HepG2 (cell line): ENCODE results near the gene KRTAP10-9. TPM values are rescaled to one million over a fixed set of nuclear protein-coding genes. Genes with fewer than 3 reads are reported as not detected.

Source experiments
- ATF7 ChIP-seq, 2 experiments: fragments of 450-650 bp in 1 of 2; sonication (generic) in 1 of 2; formaldehyde crosslinking in 1 of 2; IDR thresholded peaks; 2 replicates each; pipeline versions ENCODE4 v1.4.0 to v1.6.1; 2016 to 2020; ENCODE audit warnings: antibody characterized with exemption in 1 of 2, mild to moderate bottlenecking in 1 of 2, missing genetic modification reagents in 1 of 2
- KLF9 ChIP-seq: IDR thresholded peaks from 2 replicates; pipeline ENCODE4 v1.6.1; 2016; ENCODE audit warnings: low read depth
- MTF1 ChIP-seq: sonication (generic); formaldehyde crosslinking; IDR thresholded peaks from 2 replicates; pipeline ENCODE4 v1.5.0; 2020; ENCODE audit warnings: missing genetic modification reagents
- MYC ChIP-seq: sonication (generic); formaldehyde crosslinking; IDR thresholded peaks from 2 replicates; pipeline ENCODE4 v1.9.0; 2021; ENCODE audit warnings: missing genetic modification reagents, borderline replicate concordance
- POGZ ChIP-seq: sonication (generic); formaldehyde crosslinking; IDR thresholded peaks from 2 replicates; pipeline ENCODE4 v1.4.0; 2020; ENCODE audit warnings: mild to moderate bottlenecking, missing genetic modification reagents
- POLR2AphosphoS2 ChIP-seq: IDR thresholded peaks from 2 replicates; pipeline ENCODE4 v1.6.1; 2011; ENCODE audit warnings: low read depth, low read length, improper control_type of control experiment
- SP4 ChIP-seq: sonication (generic); formaldehyde crosslinking; IDR thresholded peaks from 2 replicates; pipeline ENCODE4 v1.8.1; 2023; ENCODE audit warnings: mild to moderate bottlenecking, missing genetic modification reagents
- SP5 ChIP-seq: IDR thresholded peaks from 2 replicates; pipeline ENCODE4 v1.6.1; 2016; ENCODE audit warnings: low read depth, borderline replicate concordance
- SRSF1 ChIP-seq: fragments of 200-400 bp; formaldehyde crosslinking; optimal IDR thresholded peaks from 2 replicates; pipeline ENCODE3; 2017; ENCODE audit warnings: mild to moderate bottlenecking, low read depth, low read length, moderate library complexity
- TARDBP ChIP-seq: sonication (generic); formaldehyde crosslinking; IDR thresholded peaks from 2 replicates; pipeline ENCODE4 v1.8.0; 2022; ENCODE audit warnings: mild to moderate bottlenecking, missing genetic modification reagents
- TGIF2 ChIP-seq: IDR thresholded peaks from 2 replicates; pipeline ENCODE4 v1.6.1; 2016; ENCODE audit warnings: control low read depth, missing compliant biosample characterization
- ZFP90 ChIP-seq: sonication (generic); formaldehyde crosslinking; IDR thresholded peaks from 2 replicates; pipeline ENCODE4 v1.8.0; 2022; ENCODE audit warnings: missing genetic modification reagents, mild to moderate bottlenecking, inconsistent platforms, borderline replicate concordance
- ZNF20 ChIP-seq: sonication (generic); formaldehyde crosslinking; IDR thresholded peaks from 2 replicates; pipeline ENCODE4 v1.4.0; 2020; ENCODE audit warnings: mild to moderate bottlenecking, moderate library complexity, missing genetic modification reagents
- ZNF256 ChIP-seq: sonication (generic); formaldehyde crosslinking; conservative IDR thresholded peaks from 2 replicates; pipeline ENCODE4 v1.4.0; 2020; ENCODE audit warnings: missing genetic modification reagents
- ZNF674 ChIP-seq: sonication (generic); formaldehyde crosslinking; IDR thresholded peaks from 2 replicates; pipeline ENCODE4 v1.5.0; 2020; ENCODE audit warnings: low read depth, mild to moderate bottlenecking, missing genetic modification reagents
- ZNF878 ChIP-seq: sonication (generic); formaldehyde crosslinking; IDR thresholded peaks from 2 replicates; pipeline ENCODE4 v1.8.1; 2023; ENCODE audit warnings: mild to moderate bottlenecking, missing genetic modification reagents, moderate library complexity
- polyA plus RNA-seq, 8 experiments: library from polyadenylated mRNA; depleted of rRNA in 3 of 8; stranded (reverse) in 7 of 8; unstranded in 1 of 8; fragments of >200 nt; fragmentation: Illumina TruSeq in 4 of 8; extraction: Trizol in 4 of 8; gene quantifications; 2 replicates each; pipeline versions ENCODE4 v1.2.1 to v1.2.3, GENCODE V29; 2011 to 2016; ENCODE audit warnings: low read depth in 4 of 8, missing spikeins in 1 of 8, mixed read lengths in 1 of 8; ENCODE audit not compliant: insufficient read depth in 1 of 8
- total RNA-seq, 5 experiments: library from RNA; depleted of rRNA; stranded (reverse); fragments of >200 nt; fragmentation: Illumina TruSeq; extraction: Trizol; gene quantifications; 2 replicates each; pipeline ENCODE4 v1.2.3, GENCODE V29; 2016; ENCODE audit warnings: low read depth in 1 of 5
- TF ChIP-seq, protein P1 (sequence below): sonication (generic); formaldehyde crosslinking; IDR thresholded peaks from 2 replicates; pipeline ENCODE4 v1.8.0; 2022; ENCODE audit warnings: mild to moderate bottlenecking, missing genetic modification reagents, moderate library complexity
- TF ChIP-seq, protein P2 (sequence below): sonication (generic); formaldehyde crosslinking; IDR thresholded peaks from 2 replicates; pipeline ENCODE4 v1.8.1; 2023; ENCODE audit warnings: mild to moderate bottlenecking, moderate library complexity, missing genetic modification reagents
- TF ChIP-seq, protein P3 (sequence below): sonication (generic); formaldehyde crosslinking; IDR thresholded peaks from 2 replicates; pipeline ENCODE4 v1.9.0; 2022; ENCODE audit warnings: low read depth, missing genetic modification reagents
- TF ChIP-seq, protein P4 (sequence below): sonication (generic); formaldehyde crosslinking; IDR thresholded peaks from 2 replicates; pipeline ENCODE4 v1.5.1; 2020; ENCODE audit warnings: mild to moderate bottlenecking, missing genetic modification reagents, borderline replicate concordance

Gene KRTAP10-9
- total and polyA plus RNA-seq, 2 of the 13 experiments (the other 11 are each of a cell fraction or from before 2014, with no cell fraction given), result not detected

DNA sequence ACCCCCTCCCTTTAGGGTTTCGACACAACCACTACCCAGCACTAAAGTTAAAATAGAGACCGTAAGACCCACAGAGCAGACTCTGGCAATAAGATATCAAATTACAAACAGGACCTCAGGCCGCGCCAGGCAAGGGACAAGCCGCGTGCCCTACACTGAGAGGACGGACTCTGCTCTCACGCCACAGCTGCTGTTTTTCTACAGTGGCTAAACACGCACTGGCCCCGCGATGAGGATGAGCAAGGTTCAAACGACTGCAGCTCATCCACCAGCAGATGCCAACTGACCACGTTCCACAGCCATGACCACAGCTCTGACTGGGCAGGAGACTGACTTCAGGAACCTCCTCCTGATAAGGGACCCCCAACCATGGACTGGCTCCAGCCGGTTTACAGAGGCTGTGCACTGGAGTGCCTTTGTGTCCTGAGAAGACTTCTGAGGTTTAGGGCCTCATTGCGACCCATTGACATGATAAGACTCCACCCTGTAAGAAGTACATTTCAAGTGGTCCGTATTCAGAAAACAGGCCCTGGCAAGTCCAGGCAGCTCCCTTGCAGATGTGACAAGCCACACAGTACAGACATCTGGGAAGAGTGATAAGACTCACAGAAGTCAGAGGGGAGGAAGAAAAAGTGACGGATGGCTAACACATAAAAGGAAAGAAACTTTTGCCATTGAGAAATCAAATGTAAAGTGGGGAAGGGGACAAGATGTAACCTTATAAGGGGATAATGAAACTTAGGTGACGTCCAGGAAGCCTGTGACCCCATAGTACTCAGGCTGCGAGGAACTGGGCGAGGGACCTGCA is 33.1 kb upstream of the KRTAP10-9 start (continued):
- no peak for TF ChIP-seq SP4 (CRISPR knock-in tag)
- TF ChIP-seq POGZ (CRISPR knock-in tag), result peak; percentile 27; the same call in 1 of the 2 replicates
- TF ChIP-seq, protein P1, sequence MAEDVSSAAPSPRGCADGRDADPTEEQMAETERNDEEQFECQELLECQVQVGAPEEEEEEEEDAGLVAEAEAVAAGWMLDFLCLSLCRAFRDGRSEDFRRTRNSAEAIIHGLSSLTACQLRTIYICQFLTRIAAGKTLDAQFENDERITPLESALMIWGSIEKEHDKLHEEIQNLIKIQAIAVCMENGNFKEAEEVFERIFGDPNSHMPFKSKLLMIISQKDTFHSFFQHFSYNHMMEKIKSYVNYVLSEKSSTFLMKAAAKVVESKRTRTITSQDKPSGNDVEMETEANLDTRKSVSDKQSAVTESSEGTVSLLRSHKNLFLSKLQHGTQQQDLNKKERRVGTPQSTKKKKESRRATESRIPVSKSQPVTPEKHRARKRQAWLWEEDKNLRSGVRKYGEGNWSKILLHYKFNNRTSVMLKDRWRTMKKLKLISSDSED, result no peak
- no peak for TF ChIP-seq ZNF256 (CRISPR knock-in tag)
- peak; percentile 74 for TF ChIP-seq TARDBP
- no peak for TF ChIP-seq ATF7 (IDR thresholded peaks at IDR 0.05)
- TF ChIP-seq ATF7 (CRISPR knock-in tag; IDR thresholded peaks at IDR 0.05), result no peak
- no peak for TF ChIP-seq SRSF1
- TF ChIP-seq POLR2AphosphoS2, result no peak
- TF ChIP-seq ZNF878, result peak; percentile 92
- TF ChIP-seq, protein P2, sequence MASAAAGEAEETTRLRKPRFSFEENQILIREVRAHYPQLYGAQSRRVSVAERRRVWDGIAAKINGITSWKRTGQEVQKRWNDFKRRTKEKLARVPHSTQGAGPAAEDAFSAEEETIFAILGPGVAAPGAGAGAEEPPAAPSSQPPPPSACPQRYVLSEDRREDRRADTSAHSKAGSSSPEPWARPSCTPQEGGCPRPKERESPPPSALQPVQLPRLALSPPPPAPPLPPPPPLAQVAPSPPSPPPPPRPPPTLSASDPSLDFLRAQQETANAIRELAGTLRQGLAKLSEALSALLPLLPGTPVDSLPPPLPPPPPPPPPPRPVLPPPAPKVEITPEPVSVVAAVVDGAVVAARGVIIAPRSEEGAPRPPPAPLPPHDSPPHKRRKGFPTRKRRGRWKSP (CRISPR knock-in tag), result peak; percentile 77; the same call in 1 of the 2 replicates
- TF ChIP-seq, protein P3, sequence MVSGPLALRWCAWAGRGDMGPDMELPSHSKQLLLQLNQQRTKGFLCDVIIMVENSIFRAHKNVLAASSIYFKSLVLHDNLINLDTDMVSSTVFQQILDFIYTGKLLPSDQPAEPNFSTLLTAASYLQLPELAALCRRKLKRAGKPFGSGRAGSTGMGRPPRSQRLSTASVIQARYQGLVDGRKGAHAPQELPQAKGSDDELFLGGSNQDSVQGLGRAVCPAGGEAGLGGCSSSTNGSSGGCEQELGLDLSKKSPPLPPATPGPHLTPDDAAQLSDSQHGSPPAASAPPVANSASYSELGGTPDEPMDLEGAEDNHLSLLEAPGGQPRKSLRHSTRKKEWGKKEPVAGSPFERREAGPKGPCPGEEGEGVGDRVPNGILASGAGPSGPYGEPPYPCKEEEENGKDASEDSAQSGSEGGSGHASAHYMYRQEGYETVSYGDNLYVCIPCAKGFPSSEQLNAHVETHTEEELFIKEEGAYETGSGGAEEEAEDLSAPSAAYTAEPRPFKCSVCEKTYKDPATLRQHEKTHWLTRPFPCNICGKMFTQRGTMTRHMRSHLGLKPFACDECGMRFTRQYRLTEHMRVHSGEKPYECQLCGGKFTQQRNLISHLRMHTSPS (CRISPR knock-in tag), result peak; percentile 97
- TF ChIP-seq ZFP90 (CRISPR knock-in tag), result 0 out of 2 replicates have a peak, but pooled peaks have one; percentile 24
- TF ChIP-seq, protein P4, sequence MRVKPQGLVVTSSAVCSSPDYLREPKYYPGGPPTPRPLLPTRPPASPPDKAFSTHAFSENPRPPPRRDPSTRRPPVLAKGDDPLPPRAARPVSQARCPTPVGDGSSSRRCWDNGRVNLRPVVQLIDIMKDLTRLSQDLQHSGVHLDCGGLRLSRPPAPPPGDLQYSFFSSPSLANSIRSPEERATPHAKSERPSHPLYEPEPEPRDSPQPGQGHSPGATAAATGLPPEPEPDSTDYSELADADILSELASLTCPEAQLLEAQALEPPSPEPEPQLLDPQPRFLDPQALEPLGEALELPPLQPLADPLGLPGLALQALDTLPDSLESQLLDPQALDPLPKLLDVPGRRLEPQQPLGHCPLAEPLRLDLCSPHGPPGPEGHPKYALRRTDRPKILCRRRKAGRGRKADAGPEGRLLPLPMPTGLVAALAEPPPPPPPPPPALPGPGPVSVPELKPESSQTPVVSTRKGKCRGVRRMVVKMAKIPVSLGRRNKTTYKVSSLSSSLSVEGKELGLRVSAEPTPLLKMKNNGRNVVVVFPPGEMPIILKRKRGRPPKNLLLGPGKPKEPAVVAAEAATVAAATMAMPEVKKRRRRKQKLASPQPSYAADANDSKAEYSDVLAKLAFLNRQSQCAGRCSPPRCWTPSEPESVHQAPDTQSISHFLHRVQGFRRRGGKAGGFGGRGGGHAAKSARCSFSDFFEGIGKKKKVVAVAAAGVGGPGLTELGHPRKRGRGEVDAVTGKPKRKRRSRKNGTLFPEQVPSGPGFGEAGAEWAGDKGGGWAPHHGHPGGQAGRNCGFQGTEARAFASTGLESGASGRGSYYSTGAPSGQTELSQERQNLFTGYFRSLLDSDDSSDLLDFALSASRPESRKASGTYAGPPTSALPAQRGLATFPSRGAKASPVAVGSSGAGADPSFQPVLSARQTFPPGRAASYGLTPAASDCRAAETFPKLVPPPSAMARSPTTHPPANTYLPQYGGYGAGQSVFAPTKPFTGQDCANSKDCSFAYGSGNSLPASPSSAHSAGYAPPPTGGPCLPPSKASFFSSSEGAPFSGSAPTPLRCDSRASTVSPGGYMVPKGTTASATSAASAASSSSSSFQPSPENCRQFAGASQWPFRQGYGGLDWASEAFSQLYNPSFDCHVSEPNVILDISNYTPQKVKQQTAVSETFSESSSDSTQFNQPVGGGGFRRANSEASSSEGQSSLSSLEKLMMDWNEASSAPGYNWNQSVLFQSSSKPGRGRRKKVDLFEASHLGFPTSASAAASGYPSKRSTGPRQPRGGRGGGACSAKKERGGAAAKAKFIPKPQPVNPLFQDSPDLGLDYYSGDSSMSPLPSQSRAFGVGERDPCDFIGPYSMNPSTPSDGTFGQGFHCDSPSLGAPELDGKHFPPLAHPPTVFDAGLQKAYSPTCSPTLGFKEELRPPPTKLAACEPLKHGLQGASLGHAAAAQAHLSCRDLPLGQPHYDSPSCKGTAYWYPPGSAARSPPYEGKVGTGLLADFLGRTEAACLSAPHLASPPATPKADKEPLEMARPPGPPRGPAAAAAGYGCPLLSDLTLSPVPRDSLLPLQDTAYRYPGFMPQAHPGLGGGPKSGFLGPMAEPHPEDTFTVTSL (CRISPR knock-in tag), result peak; percentile 91
- no peak for TF ChIP-seq ZNF674 (CRISPR knock-in tag)
- no peak; the same call in 1 of the 2 replicates for TF ChIP-seq SP5 (CRISPR knock-in tag)
- TF ChIP-seq MTF1 (CRISPR knock-in tag), result no peak
- TF ChIP-seq KLF9 (CRISPR knock-in tag), result no peak
- peak; percentile 95 for TF ChIP-seq MYC (CRISPR knock-in tag)
- TF ChIP-seq ZNF20 (CRISPR knock-in tag), result no peak
- TF ChIP-seq TGIF2 (CRISPR knock-in tag), result peak; percentile 29; the same call in 1 of the 2 replicates
